ENCODE data around the gene STAG2.

The STAG2 gene

DNA sequence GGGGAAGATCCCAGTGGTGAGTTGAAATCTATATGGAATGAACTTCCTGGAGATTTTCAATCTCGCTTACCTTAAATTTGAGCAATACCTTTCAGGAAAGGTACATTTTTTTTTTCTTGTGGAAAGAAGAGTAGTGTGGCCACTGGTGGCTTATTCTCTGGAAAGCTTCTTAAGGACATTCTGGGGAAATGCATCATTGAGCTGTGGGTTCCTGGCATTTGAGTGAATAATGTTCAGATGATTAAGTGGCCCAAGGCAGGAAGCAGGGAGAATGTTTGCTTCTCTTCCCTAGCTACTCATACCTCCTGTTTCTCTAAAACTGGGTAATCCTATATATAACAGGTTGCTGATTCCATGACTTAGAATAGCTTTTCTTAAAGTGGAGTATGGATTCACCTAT lies 31.8 kb downstream of the STAG2 start:
- Histone ChIP-seq H3K79me2 (ENCODE audit: low read length) (peaks cover 94% of the 10 kb centered on the region), H3K4me2 (ENCODE audit: low read depth, low read length) (no peak overlapping the region), H3K9me3 (replicated peaks; ENCODE audit: insufficient read depth, low read length) (no peaks in the 10 kb centered on the region), H4K20me1 (ENCODE audit: insufficient read depth, low read length) (peaks cover 5% of the 10 kb centered on the region; the same call in 1 of the 2 replicates), H3K27ac (ENCODE audit: low read length) (no peak overlapping the region), H3K36me3 (replicated peaks; ENCODE audit: insufficient read depth, low read length) (no peaks in the 10 kb centered on the region), H3F3A (ENCODE audit: insufficient read depth, low read length) (no peaks in the 10 kb centered on the region), H3K9me2 (replicated peaks; ENCODE audit: insufficient read depth, low read length) (no peaks in the 10 kb centered on the region), H3K4me3 (ENCODE audit: low read length) (no peak overlapping the region), H3K27me3 (replicated peaks; ENCODE audit: insufficient read depth, low read length) (no peaks in the 10 kb centered on the region), H2AFZ (ENCODE audit: low read length) (no peak overlapping the region), H3K4me1 (ENCODE audit: low read length) (peaks cover 12% of the 10 kb centered on the region), H3K9ac (ENCODE audit: low read length) (no peak overlapping the region)
- no peak for TF ChIP-seq EZH2phosphoT487 (IDR thresholded peaks at IDR 0.05; ENCODE audit: low read length)
- TF ChIP-seq EZH2 (optimal IDR thresholded peaks at IDR 0.05; ENCODE audit: low read depth, low read length): no peak
- no peak for TF ChIP-seq CTCF (IDR thresholded peaks at IDR 0.05; ENCODE audit: low read length)
- no peak for DNase-seq

DNA sequence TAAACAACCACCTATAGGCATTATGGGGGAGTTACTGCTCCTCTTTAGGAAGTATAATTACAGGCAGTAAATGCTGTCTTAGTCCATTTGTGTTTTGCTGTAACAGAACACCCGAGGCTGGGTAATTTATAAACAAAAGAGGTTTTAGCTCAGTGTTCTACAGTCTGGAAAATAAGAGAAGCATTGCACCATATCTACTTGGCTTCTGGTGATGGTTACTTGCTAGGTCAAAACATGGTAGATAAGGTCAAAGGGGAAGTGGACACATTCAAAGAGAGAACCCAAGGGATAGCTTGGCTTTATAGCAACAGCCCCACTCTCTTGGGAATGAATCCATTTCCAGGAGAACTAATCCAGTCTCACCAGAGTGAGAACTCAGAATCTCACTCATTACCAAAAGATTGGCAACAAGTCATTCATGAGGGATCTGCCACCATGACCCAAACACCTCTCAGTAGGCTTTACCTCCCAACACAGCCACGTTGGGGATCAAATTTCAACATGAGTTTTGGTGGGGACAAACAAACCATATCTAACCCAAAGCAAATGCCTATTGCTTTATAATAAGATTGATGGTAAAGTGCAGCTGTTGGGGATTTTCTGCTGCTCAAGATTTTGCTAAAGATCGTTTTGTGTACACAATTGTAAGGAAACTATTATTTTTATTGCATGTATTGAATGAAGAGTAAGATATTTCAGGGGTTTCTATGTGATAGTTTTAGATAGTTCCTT lies 32.6 kb downstream of the STAG2 start:
- DNase-seq: no peak
- Histone ChIP-seq H3K36me3 (replicated peaks; ENCODE audit: insufficient read depth, low read length) (no peaks in the 10 kb centered on the region), H3K27ac (ENCODE audit: low read length) (no peak overlapping the region), H3K9me2 (replicated peaks; ENCODE audit: insufficient read depth, low read length) (no peaks in the 10 kb centered on the region), H3K9ac (ENCODE audit: low read length) (no peak overlapping the region), H3K27me3 (replicated peaks; ENCODE audit: insufficient read depth, low read length) (no peaks in the 10 kb centered on the region), H4K20me1 (ENCODE audit: insufficient read depth, low read length) (peaks cover 5% of the 10 kb centered on the region; the same call in 1 of the 2 replicates), H3K4me3 (ENCODE audit: low read length) (no peak overlapping the region), H3K9me3 (replicated peaks; ENCODE audit: insufficient read depth, low read length) (no peaks in the 10 kb centered on the region), H2AFZ (ENCODE audit: low read length) (no peak overlapping the region), H3F3A (ENCODE audit: insufficient read depth, low read length) (no peaks in the 10 kb centered on the region), H3K4me2 (ENCODE audit: low read depth, low read length) (no peak overlapping the region), H3K79me2 (ENCODE audit: low read length) (peaks cover 94% of the 10 kb centered on the region), H3K4me1 (ENCODE audit: low read length) (peaks cover 12% of the 10 kb centered on the region)
- TF ChIP-seq EZH2 (optimal IDR thresholded peaks at IDR 0.05; ENCODE audit: low read depth, low read length) (no peak), EZH2phosphoT487 (IDR thresholded peaks at IDR 0.05; ENCODE audit: low read length) (no peak), CTCF (IDR thresholded peaks at IDR 0.05; ENCODE audit: low read length) (no peak)

GRCh38 chrX:123994730-123995129 lies 33.2 kb downstream of the STAG2 start:
- Histone ChIP-seq H2AFZ (ENCODE audit: low read length) (no peak overlapping the region), H3K9me2 (replicated peaks; ENCODE audit: insufficient read depth, low read length) (no peaks in the 10 kb centered on the region), H3K9ac (ENCODE audit: low read length) (no peak overlapping the region), H3K4me1 (ENCODE audit: low read length) (peaks cover 12% of the 10 kb centered on the region), H3K4me2 (ENCODE audit: low read depth, low read length) (no peak overlapping the region), H3K27me3 (replicated peaks; ENCODE audit: insufficient read depth, low read length) (no peaks in the 10 kb centered on the region), H3K36me3 (replicated peaks; ENCODE audit: insufficient read depth, low read length) (no peaks in the 10 kb centered on the region), H3K9me3 (replicated peaks; ENCODE audit: insufficient read depth, low read length) (no peaks in the 10 kb centered on the region), H3K27ac (ENCODE audit: low read length) (no peak overlapping the region), H4K20me1 (ENCODE audit: insufficient read depth, low read length) (peaks cover 5% of the 10 kb centered on the region; the same call in 1 of the 2 replicates), H3K79me2 (ENCODE audit: low read length) (peaks cover 97% of the 10 kb centered on the region), H3F3A (ENCODE audit: insufficient read depth, low read length) (no peaks in the 10 kb centered on the region), H3K4me3 (ENCODE audit: low read length) (no peak overlapping the region)
- TF ChIP-seq EZH2 (optimal IDR thresholded peaks at IDR 0.05; ENCODE audit: low read depth, low read length) (no peak), CTCF (IDR thresholded peaks at IDR 0.05; ENCODE audit: low read length) (no peak), EZH2phosphoT487 (IDR thresholded peaks at IDR 0.05; ENCODE audit: low read length) (no peak)
- no peak for DNase-seq
